ENCODE data around the gene ZW10.

DNA sequence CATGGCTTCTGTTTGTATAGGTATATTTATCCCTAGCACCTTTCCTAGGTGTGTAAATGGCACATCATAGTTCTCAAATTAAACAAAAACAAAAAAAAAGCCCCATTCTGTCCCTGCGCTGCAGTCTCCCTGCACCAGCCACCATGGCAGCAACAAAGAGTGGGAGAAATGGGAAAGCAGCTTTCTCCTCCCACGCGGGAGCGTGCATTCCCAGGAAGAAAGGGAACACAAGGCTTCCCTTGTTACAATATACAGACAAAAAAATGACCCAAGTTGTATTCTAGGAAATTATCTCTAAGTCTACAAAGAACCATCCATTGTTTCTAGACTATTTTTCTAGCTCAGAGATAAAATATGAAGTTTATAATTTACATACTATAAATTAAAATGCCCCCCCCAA lies 51.3 kb downstream of the ZW10 start:
- TF ChIP-seq POLR2A (IDR thresholded peaks at IDR 0.05; ENCODE audit: low read length) (no peak), GATA1 (IDR thresholded peaks at IDR 0.05; ENCODE audit: low read depth, low read length) (no peak)

Measured in erythroblast (primary cell).